Ovary (tissue), 9 donors: ENCODE results near the gene THBD. TPM values are rescaled to one million over a fixed set of nuclear protein-coding genes. Genes with fewer than 3 reads are reported as not detected.

Source experiments
- DNase-seq, 5 donors: peaks; one replicate each; pipeline ENCODE4 v3.0.0-alpha.2; 2019 to 2020
- H3K27ac ChIP-seq, 2 donors: fragments of 200-600 bp; one replicate each; pipeline versions ENCODE4 v1.5.1 to v1.8.0; 2019 to 2022
- H3K27me3 ChIP-seq: fragments of 200-600 bp; one replicate; pipeline ENCODE4 v1.8.0; 2022
- H3K36me3 ChIP-seq: fragments of 200-600 bp; sonication (generic); one replicate; pipeline ENCODE4 v1.5.1; 2019
- H3K4me1 ChIP-seq: one replicate; pipeline ENCODE4 v1.8.1; 2013; ENCODE audit warnings: mild to moderate bottlenecking, moderate library complexity; ENCODE audit not compliant: insufficient read depth
- H3K4me3 ChIP-seq: fragments of 200-600 bp; sonication (generic); one replicate; pipeline ENCODE4 v1.5.1; 2017
- H3K9me3 ChIP-seq, 2 donors: fragments of 200-600 bp in 1 of 2; sonication (generic) in 1 of 2; one replicate each; pipeline versions ENCODE4 v1.5.1 to v1.8.1; 2013 to 2019; ENCODE audit warnings: mild to moderate bottlenecking in 1 of 2, moderate library complexity in 1 of 2
- CTCF ChIP-seq, 3 donors: fragments of 450-650 bp in 2 of 3; fragments of 200-600 bp in 1 of 3; IDR thresholded peaks; one replicate each; pipeline versions ENCODE4 v1.5.1 to v1.8.0; 2016 to 2022; ENCODE audit warnings: antibody characterized with exemption in 3 of 3, mild to moderate bottlenecking in 1 of 3
- EP300 ChIP-seq: sonication (generic); formaldehyde crosslinking; IDR thresholded peaks from one replicate; pipeline ENCODE4 v1.6.1; 2017; ENCODE audit warnings: antibody characterized with exemption
- POLR2A ChIP-seq: fragments of 450-650 bp; IDR thresholded peaks from one replicate; pipeline ENCODE4 v1.6.1; 2017; ENCODE audit warnings: antibody characterized with exemption, mild to moderate bottlenecking, moderate library complexity
- WGBS, 3 donors: extraction: QIAGEN DNeasy Blood & Tissue Kit in 1 of 3; methylation state at CpG; one replicate each; pipeline versions ENCODE4 v1.1.5 to v1.1.7; 2013 to 2017; 5-methylcytosine and 5-hydroxymethylcytosine counted together
- intact Hi-C, 4 donors: fragments of 100-400 bp; cut with DNase I; formaldehyde crosslinking; loops; one replicate each; pipeline versions ENCODE4 v1.11.0 to v1.15.1; 2022 to 2023
- polyA plus RNA-seq, 2 donors: library from polyadenylated mRNA; stranded (reverse); fragments of 200-250 nt in 1 of 2; fragments of 350-450 nt in 1 of 2; fragmentation: Illumina TruSeq in 1 of 2; extraction: RNeasy Lipid Tissue Mini Kit (QIAGEN cat#74804) in 1 of 2; gene quantifications; one replicate each; pipeline ENCODE4 v1.2.3, GENCODE V29; 2013 to 2014
- total RNA-seq, 7 donors: library from RNA; depleted of rRNA in 2 of 7; stranded (reverse); fragments of >200 nt in 2 of 7; fragmentation: NEBNext Ultra II Directional in 3 of 7; extraction: Animal tissue kit (Norgen Biotek cat#: 25700) in 3 of 7; gene quantifications; one replicate each; pipeline versions ENCODE4 v1.1.0 to v1.2.4, GENCODE V29; 2016 to 2023
- donor health status: DM: no; HTN: no; CAD: no; lungs with moderate emphysema.
- donor health status: DM: no; HTN: no; CAD: no.
- donor health status: Bipolar disorder and iron deficiency.
- donor health status: DM: yes; HTN: yes; CAD: no.
- donor health status: DM: no; HTN: no; CAD: no.
- donor health status: DM: yes; HTN: yes; CAD: no.

The THBD gene
- total and polyA plus RNA-seq, 9 donors = 2.5 to 29.3 (median 9.7) TPM

- Histone ChIP-seq H3K9me3 (no peaks in the 10 kb centered on the region), H3K27me3 (no peaks in the 10 kb centered on the region), H3K27ac (no peak overlapping the region), H3K36me3 (no peaks in the 10 kb centered on the region), H3K4me3 (no peak overlapping the region), H3K4me1 (no peaks in the 10 kb centered on the region)
- WGBS, 3 donors = 50 to 65% (median 55%) methylated on average over 2 of the region's 2 CpGs
- intact Hi-C loops = no loop called here
- DNase-seq = no peak
- TF ChIP-seq POLR2A = no peak
- TF ChIP-seq CTCF (IDR thresholded peaks at IDR 0.05) = no peak
- no peak for TF ChIP-seq EP300
Measured at GRCh38 chr20:23017516-23017915, 32.0 kb downstream of the THBD start.

GRCh38 chr20:23013429-23013828, 36.0 kb downstream of the THBD start:
- no peak overlapping the region for H3K4me3 ChIP-seq
- 54 to 62% (median 59%) methylated on average over 5 of the region's 5 CpGs for whole genome bisulfite sequencing, 3 donors
- H3K27me3 ChIP-seq = no peaks in the 10 kb centered on the region
- DNase-seq = no peak
- H3K36me3 ChIP-seq = no peaks in the 10 kb centered on the region
- intact Hi-C loops = no loop called here
- no peak overlapping the region for H3K27ac ChIP-seq
- no peaks in the 10 kb centered on the region for H3K4me1 ChIP-seq
- H3K9me3 ChIP-seq = no peaks in the 10 kb centered on the region
- no peak for TF ChIP-seq POLR2A
- TF ChIP-seq EP300 = no peak
- no peak for TF ChIP-seq CTCF (IDR thresholded peaks at IDR 0.05)

DNA sequence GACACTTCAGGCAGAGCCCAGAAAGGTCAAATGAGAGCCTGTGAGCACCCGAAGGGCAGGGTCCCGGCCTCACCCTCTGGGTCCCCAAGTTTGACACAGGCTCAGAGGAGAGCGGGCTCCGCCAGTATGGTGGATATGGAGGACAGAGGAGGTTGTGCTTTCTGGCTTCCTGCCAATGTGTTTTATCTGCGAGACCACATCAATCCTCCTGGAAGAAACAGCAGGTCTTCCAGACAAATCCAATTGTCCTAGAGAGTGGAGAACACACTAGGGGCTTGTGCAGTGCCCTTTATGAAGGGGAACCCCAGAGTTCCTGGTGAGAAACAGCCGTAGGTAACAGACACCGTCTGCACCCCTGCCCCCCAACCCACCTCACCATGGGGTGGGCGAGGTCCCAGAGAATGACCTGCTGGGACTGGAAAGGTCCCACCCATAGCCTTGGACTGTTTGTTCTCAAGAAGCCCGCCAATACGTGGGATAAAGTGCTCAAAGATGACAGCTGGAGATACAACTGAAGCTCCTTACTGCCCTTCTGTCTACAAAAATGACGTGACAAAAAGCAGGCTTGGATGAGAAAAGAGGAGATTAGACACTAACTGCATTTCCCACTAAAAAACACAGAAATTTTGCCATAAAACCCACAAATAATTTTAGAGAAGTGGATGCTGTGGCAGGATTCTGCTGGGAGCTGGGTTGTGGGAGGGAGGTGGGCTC, 38.3 kb downstream of the THBD start:
- WGBS, 3 donors = 81 to 85% (median 82%) methylated on average over 11 of the region's 11 CpGs
- H3K36me3 ChIP-seq = no peaks in the 10 kb centered on the region
- H3K9me3 ChIP-seq = no peaks in the 10 kb centered on the region
- no peaks in the 10 kb centered on the region for H3K4me1 ChIP-seq
- no peaks in the 10 kb centered on the region for H3K27me3 ChIP-seq
- no peak for TF ChIP-seq CTCF (IDR thresholded peaks at IDR 0.05)
- TF ChIP-seq POLR2A = no peak
- TF ChIP-seq EP300 = no peak
- no peak overlapping the region for H3K4me3 ChIP-seq
- no peak overlapping the region for H3K27ac ChIP-seq
- DNase-seq = no peak
- intact Hi-C loops = no loop called here

GRCh38 chr20:23010096-23010495, 39.4 kb downstream of the THBD start:
- no peak for DNase-seq
- 70 to 79% (median 73%) methylated on average over 5 of the region's 5 CpGs for WGBS, 3 donors
- TF ChIP-seq CTCF (IDR thresholded peaks at IDR 0.05) (no peak), POLR2A (no peak), EP300 (no peak)
- intact Hi-C loops = no loop called here
- no peaks in the 10 kb centered on the region for H3K27me3 ChIP-seq
- no peak overlapping the region for H3K4me3 ChIP-seq
- H3K9me3 ChIP-seq = no peaks in the 10 kb centered on the region
- H3K36me3 ChIP-seq = no peaks in the 10 kb centered on the region
- no peak overlapping the region for H3K27ac ChIP-seq
- H3K4me1 ChIP-seq = no peaks in the 10 kb centered on the region
